Measurements from ENCODE around the gene IL34.
"Not testable (repeated sequence)": the region's sequence is repeated elsewhere in the genome, so short reads cannot be mapped to it uniquely, and the experiment has no call there.

GRCh38 chr16:70643264-70643663 lies 3.1 kb upstream of the IL34 start:
- TF ChIP-seq POLR2AphosphoS5 (IDR thresholded peaks at IDR 0.05; ENCODE audit: insufficient read depth in 1 of 2, low read depth in 1 of 2); CTCF (IDR thresholded peaks at IDR 0.05); POLR2A (IDR thresholded peaks at IDR 0.05): not testable (repeated sequence)

Data from vagina (tissue), 2 donors.